NCI-H69 (cell line): ENCODE data around the gene HLF.

Experiments used
- DNase-seq: peaks from one replicate; lab custom pipeline; 2025; lab: John Stamatoyannopoulos, UW

HLF gene

DNA sequence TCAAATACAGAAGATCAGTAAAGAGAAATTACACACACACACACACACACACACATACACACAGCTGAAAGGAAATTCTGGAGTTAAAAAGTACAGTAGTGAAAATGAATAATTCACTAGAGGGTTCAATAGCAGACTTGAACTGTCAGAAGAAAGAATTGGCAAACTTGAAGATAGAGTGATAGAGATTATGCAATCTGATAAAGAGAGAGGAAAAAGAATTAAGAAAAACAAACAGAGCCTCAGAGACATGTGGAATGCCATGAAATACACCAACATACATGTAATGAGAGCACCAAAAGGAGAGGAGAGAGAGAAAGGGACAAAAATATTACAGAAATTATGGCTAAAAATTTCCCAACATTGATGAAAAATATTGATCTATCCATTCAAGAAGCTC, 96.2 kb downstream of the HLF start:
- DNase-seq, result no peak

- peak; percentile 56 for DNase-seq
Observed at GRCh38 chr17:55363033-55363432, 98.3 kb downstream of the HLF start.

GRCh38 chr17:55366020-55366481, 101.3 kb downstream of the HLF start:
- DNase-seq, result peak; percentile 18

DNA sequence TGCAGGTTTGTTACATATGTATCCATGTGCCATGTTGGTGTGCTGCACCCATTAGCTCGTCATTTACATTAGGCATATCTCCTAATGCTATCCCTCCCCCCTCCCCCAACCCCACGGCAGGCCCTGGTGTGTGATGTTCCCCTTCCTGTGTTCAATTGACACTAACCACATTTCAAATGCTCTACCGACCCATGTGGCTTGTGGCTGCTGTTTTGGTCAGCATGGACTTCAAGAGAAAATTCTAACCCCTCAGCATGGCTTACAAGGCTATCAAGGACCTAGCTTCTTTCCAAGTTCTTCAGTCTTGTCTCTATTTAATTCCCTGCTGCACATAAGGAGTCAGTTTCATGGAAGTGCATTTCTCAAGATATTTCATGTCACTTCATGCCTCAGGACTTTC, 103.9 kb downstream of the HLF start:
- DNase-seq, result no peak
